Measurements from ENCODE around the gene ZW10.
"Not testable (repeated sequence)": the region's sequence is repeated elsewhere in the genome, so short reads cannot be mapped to it uniquely, and the experiment has no call there.

The ZW10 gene

GRCh38 chr11:113722934-113723333, 50.6 kb downstream of the ZW10 start:
- H2BK5ac ChIP-seq (ENCODE audit: low read length): no peak overlapping the region
- no peak overlapping the region for H3K9ac ChIP-seq (ENCODE audit: low read depth, low read length, poor library complexity)
- peaks cover 0 to 4% of the 10 kb centered on the region in 2 donors for H3K4me1 ChIP-seq (ENCODE audit: control insufficient read depth in 2 of 2, insufficient read depth in 1 of 2, low read depth in 1 of 2, low read length in 2 of 2)
- H3K23ac ChIP-seq (ENCODE audit: low read depth, low read length, poor library complexity): no peak overlapping the region
- H3K79me1 ChIP-seq (ENCODE audit: low read depth, low read length): no peaks in the 10 kb centered on the region
- no peak overlapping the region for H3K4ac ChIP-seq (ENCODE audit: low read length)
- no peak overlapping the region for H2BK15ac ChIP-seq (ENCODE audit: low read length)
- no peak overlapping the region for H2BK12ac ChIP-seq (ENCODE audit: low read length)
- H3K27me3 ChIP-seq (ENCODE audit: control insufficient read depth in 3 of 3, insufficient read depth in 3 of 3, low read depth in 1 of 3, low read length in 3 of 3): no peaks in the 10 kb centered on the region
- no peak overlapping the region for H4K8ac ChIP-seq (ENCODE audit: low read depth, low read length)
- H2AFZ ChIP-seq (ENCODE audit: low read length): no peak overlapping the region
- H3K4me3 ChIP-seq (ENCODE audit: low read length in 2 of 2): no peak overlapping the region
- peaks cover 0 to 4% of the 10 kb centered on the region in 2 donors for H3K36me3 ChIP-seq (replicated peaks in 1 of 2; ENCODE audit: control insufficient read depth in 2 of 2, insufficient read depth in 2 of 2, low read length in 2 of 2)
- WGBS, 2 donors (ENCODE audit: extremely low coverage in 2 of 2, insufficient read length in 2 of 2, insufficient replicate concordance in 1 of 2): no CpG with 5 or more reads among the region's 3 CpGs
- peaks cover 0 to 3% of the 10 kb centered on the region in 2 donors for H3K9me3 ChIP-seq (replicated peaks in 1 of 2; ENCODE audit: control insufficient read depth in 2 of 2, insufficient read depth in 1 of 2, low read depth in 1 of 2, low read length in 2 of 2)
- H3K18ac ChIP-seq (ENCODE audit: low read length): no peak overlapping the region
- no peak overlapping the region for H2BK120ac ChIP-seq (ENCODE audit: low read depth, low read length)
- no peak for DNase-seq (ENCODE audit: low spot score)
- no peak overlapping the region for H3K27ac ChIP-seq (replicated peaks; ENCODE audit: low read length)
- no peak overlapping the region for H2AK5ac ChIP-seq (ENCODE audit: low read depth, low read length)
- H3K14ac ChIP-seq (ENCODE audit: low read length): no peak overlapping the region
- no peak overlapping the region for H4K91ac ChIP-seq (ENCODE audit: low read depth, low read length, poor library complexity)
- H3K4me2 ChIP-seq (ENCODE audit: insufficient read depth, low read length, poor library complexity, severe bottlenecking): no peak overlapping the region

DNA sequence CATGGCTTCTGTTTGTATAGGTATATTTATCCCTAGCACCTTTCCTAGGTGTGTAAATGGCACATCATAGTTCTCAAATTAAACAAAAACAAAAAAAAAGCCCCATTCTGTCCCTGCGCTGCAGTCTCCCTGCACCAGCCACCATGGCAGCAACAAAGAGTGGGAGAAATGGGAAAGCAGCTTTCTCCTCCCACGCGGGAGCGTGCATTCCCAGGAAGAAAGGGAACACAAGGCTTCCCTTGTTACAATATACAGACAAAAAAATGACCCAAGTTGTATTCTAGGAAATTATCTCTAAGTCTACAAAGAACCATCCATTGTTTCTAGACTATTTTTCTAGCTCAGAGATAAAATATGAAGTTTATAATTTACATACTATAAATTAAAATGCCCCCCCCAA, 51.3 kb downstream of the ZW10 start:
- Histone ChIP-seq H2AK5ac (ENCODE audit: low read depth, low read length) (no peak overlapping the region), H2BK5ac (ENCODE audit: low read length) (no peak overlapping the region), H2AFZ (ENCODE audit: low read length) (no peak overlapping the region), H4K91ac (ENCODE audit: low read depth, low read length, poor library complexity) (no peak overlapping the region), H3K9me3 (replicated peaks in 1 of 2; ENCODE audit: control insufficient read depth in 2 of 2, insufficient read depth in 1 of 2, low read depth in 1 of 2, low read length in 2 of 2) (peaks cover 0 to 3% of the 10 kb centered on the region in 2 donors), H3K27me3 (ENCODE audit: control insufficient read depth in 3 of 3, insufficient read depth in 3 of 3, low read depth in 1 of 3, low read length in 3 of 3) (no peaks in the 10 kb centered on the region), H3K4me3 (ENCODE audit: low read length in 2 of 2) (no peak overlapping the region), H3K9ac (ENCODE audit: low read depth, low read length, poor library complexity) (no peak overlapping the region), H3K79me1 (ENCODE audit: low read depth, low read length) (no peaks in the 10 kb centered on the region), H3K18ac (ENCODE audit: low read length) (no peak overlapping the region), H3K14ac (ENCODE audit: low read length) (no peak overlapping the region), H3K4ac (ENCODE audit: low read length) (no peak overlapping the region), H3K23ac (ENCODE audit: low read depth, low read length, poor library complexity) (no peak overlapping the region), H2BK12ac (ENCODE audit: low read length) (no peak overlapping the region), H2BK120ac (ENCODE audit: low read depth, low read length) (no peak overlapping the region), H3K4me2 (ENCODE audit: insufficient read depth, low read length, poor library complexity, severe bottlenecking) (no peak overlapping the region), H4K8ac (ENCODE audit: low read depth, low read length) (no peak overlapping the region), H3K36me3 (replicated peaks in 1 of 2; ENCODE audit: control insufficient read depth in 2 of 2, insufficient read depth in 2 of 2, low read length in 2 of 2) (peaks cover 0 to 4% of the 10 kb centered on the region in 2 donors), H3K27ac (replicated peaks; ENCODE audit: low read length) (no peak overlapping the region), H2BK15ac (ENCODE audit: low read length) (no peak overlapping the region), H3K4me1 (ENCODE audit: control insufficient read depth in 2 of 2, insufficient read depth in 1 of 2, low read depth in 1 of 2, low read length in 2 of 2) (peaks cover 0 to 4% of the 10 kb centered on the region in 2 donors)
- no peak for DNase-seq (ENCODE audit: low spot score)
- no CpG with 5 or more reads among the region's 4 CpGs for WGBS, 2 donors (ENCODE audit: extremely low coverage in 2 of 2, insufficient read length in 2 of 2, insufficient replicate concordance in 1 of 2)

GRCh38 chr11:113721462-113722066, 51.9 kb downstream of the ZW10 start:
- H2BK12ac ChIP-seq (ENCODE audit: low read length): no peak overlapping the region
- no peak overlapping the region for H4K8ac ChIP-seq (ENCODE audit: low read depth, low read length)
- no peak for DNase-seq (ENCODE audit: low spot score)
- no peak overlapping the region for H2AFZ ChIP-seq (ENCODE audit: low read length)
- H4K91ac ChIP-seq (ENCODE audit: low read depth, low read length, poor library complexity): no peak overlapping the region
- H3K4me3 ChIP-seq (ENCODE audit: low read length in 2 of 2): no peak overlapping the region
- H2AK5ac ChIP-seq (ENCODE audit: low read depth, low read length): no peak overlapping the region
- H3K9me3 ChIP-seq (replicated peaks in 1 of 2; ENCODE audit: control insufficient read depth in 2 of 2, insufficient read depth in 1 of 2, low read depth in 1 of 2, low read length in 2 of 2): peaks cover 0 to 3% of the 10 kb centered on the region in 2 donors
- no peak overlapping the region for H3K14ac ChIP-seq (ENCODE audit: low read length)
- H3K36me3 ChIP-seq (replicated peaks in 1 of 2; ENCODE audit: control insufficient read depth in 2 of 2, insufficient read depth in 2 of 2, low read length in 2 of 2): peaks cover 0 to 4% of the 10 kb centered on the region in 2 donors
- no peak overlapping the region for H2BK15ac ChIP-seq (ENCODE audit: low read length)
- H3K4ac ChIP-seq (ENCODE audit: low read length): no peak overlapping the region
- no peaks in the 10 kb centered on the region for H3K79me1 ChIP-seq (ENCODE audit: low read depth, low read length)
- WGBS, 2 donors (ENCODE audit: extremely low coverage in 2 of 2, insufficient read length in 2 of 2, insufficient replicate concordance in 1 of 2): no CpG with 5 or more reads among the region's 3 CpGs
- H3K4me2 ChIP-seq (ENCODE audit: insufficient read depth, low read length, poor library complexity, severe bottlenecking): no peak overlapping the region
- H3K18ac ChIP-seq (ENCODE audit: low read length): no peak overlapping the region
- H2BK5ac ChIP-seq (ENCODE audit: low read length): no peak overlapping the region
- H3K27ac ChIP-seq (replicated peaks; ENCODE audit: low read length): no peak overlapping the region
- peaks cover 0 to 4% of the 10 kb centered on the region in 2 donors for H3K4me1 ChIP-seq (ENCODE audit: control insufficient read depth in 2 of 2, insufficient read depth in 1 of 2, low read depth in 1 of 2, low read length in 2 of 2)
- no peak overlapping the region for H3K23ac ChIP-seq (ENCODE audit: low read depth, low read length, poor library complexity)
- no peak overlapping the region for H2BK120ac ChIP-seq (ENCODE audit: low read depth, low read length)
- no peaks in the 10 kb centered on the region for H3K27me3 ChIP-seq (ENCODE audit: control insufficient read depth in 3 of 3, insufficient read depth in 3 of 3, low read depth in 1 of 3, low read length in 3 of 3)
- no peak overlapping the region for H3K9ac ChIP-seq (ENCODE audit: low read depth, low read length, poor library complexity)

DNA sequence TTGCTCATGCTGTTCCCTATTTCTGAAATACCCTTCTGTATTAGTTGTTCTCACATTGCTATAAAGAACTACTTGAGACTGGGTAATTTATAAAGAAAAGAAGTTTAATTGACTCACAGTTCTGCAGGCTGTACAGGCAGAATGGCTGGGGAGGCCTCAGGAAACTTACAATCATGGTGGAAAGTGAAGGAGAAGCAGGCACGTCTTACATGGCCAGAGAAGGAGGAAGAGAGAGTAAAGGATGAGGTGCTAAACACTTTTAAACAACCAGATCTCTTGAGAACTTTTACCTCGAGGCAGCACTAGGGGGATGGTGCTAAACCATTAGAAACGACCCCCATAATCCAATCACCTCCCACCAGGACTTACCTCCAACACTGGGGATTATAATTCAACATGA, 53.0 kb downstream of the ZW10 start:
- not testable (repeated sequence) for H2BK12ac ChIP-seq (ENCODE audit: low read length)
- WGBS, 2 donors (ENCODE audit: extremely low coverage in 2 of 2, insufficient read length in 2 of 2, insufficient replicate concordance in 1 of 2): no CpG with 5 or more reads among the region's 3 CpGs

More for the DNA sequence above, 53.0 kb downstream of the ZW10 start:
- not testable (repeated sequence) for H2AFZ ChIP-seq (ENCODE audit: low read length); H3K79me1 ChIP-seq (ENCODE audit: low read depth, low read length); H3K18ac ChIP-seq (ENCODE audit: low read length); H2BK120ac ChIP-seq (ENCODE audit: low read depth, low read length); H4K8ac ChIP-seq (ENCODE audit: low read depth, low read length); H2AK5ac ChIP-seq (ENCODE audit: low read depth, low read length); H2BK15ac ChIP-seq (ENCODE audit: low read length); H2BK5ac ChIP-seq (ENCODE audit: low read length); H3K23ac ChIP-seq (ENCODE audit: low read depth, low read length, poor library complexity); H3K4me1 ChIP-seq (ENCODE audit: control insufficient read depth in 2 of 2, insufficient read depth in 1 of 2, low read depth in 1 of 2, low read length in 2 of 2); H3K9me3 ChIP-seq (replicated peaks in 1 of 2; ENCODE audit: control insufficient read depth in 2 of 2, insufficient read depth in 1 of 2, low read depth in 1 of 2, low read length in 2 of 2); H3K4me2 ChIP-seq (ENCODE audit: insufficient read depth, low read length, poor library complexity, severe bottlenecking); H3K14ac ChIP-seq (ENCODE audit: low read length); H3K9ac ChIP-seq (ENCODE audit: low read depth, low read length, poor library complexity); H3K27me3 ChIP-seq (ENCODE audit: control insufficient read depth in 3 of 3, insufficient read depth in 3 of 3, low read depth in 1 of 3, low read length in 3 of 3); DNase-seq (ENCODE audit: low spot score); H3K4ac ChIP-seq (ENCODE audit: low read length); H3K36me3 ChIP-seq (replicated peaks in 1 of 2; ENCODE audit: control insufficient read depth in 2 of 2, insufficient read depth in 2 of 2, low read length in 2 of 2); H3K4me3 ChIP-seq (ENCODE audit: low read length in 2 of 2); H4K91ac ChIP-seq (ENCODE audit: low read depth, low read length, poor library complexity); H3K27ac ChIP-seq (replicated peaks; ENCODE audit: low read length)

Measured in neuronal stem cell (in vitro differentiated cells).